ENCODE results near the gene MDC1. TPM values are rescaled to one million over a fixed set of nuclear protein-coding genes. Genes with fewer than 3 reads are reported as not detected.
A peak's percentile ranks its signal among the peaks of the same experiment; 100 is the strongest.

MDC1 gene
- total and polyA plus RNA-seq, 2 of the 13 experiments (the other 11 are each of a cell fraction or from before 2014, with no cell fraction given) = 8.4 to 14.0 TPM

DNA sequence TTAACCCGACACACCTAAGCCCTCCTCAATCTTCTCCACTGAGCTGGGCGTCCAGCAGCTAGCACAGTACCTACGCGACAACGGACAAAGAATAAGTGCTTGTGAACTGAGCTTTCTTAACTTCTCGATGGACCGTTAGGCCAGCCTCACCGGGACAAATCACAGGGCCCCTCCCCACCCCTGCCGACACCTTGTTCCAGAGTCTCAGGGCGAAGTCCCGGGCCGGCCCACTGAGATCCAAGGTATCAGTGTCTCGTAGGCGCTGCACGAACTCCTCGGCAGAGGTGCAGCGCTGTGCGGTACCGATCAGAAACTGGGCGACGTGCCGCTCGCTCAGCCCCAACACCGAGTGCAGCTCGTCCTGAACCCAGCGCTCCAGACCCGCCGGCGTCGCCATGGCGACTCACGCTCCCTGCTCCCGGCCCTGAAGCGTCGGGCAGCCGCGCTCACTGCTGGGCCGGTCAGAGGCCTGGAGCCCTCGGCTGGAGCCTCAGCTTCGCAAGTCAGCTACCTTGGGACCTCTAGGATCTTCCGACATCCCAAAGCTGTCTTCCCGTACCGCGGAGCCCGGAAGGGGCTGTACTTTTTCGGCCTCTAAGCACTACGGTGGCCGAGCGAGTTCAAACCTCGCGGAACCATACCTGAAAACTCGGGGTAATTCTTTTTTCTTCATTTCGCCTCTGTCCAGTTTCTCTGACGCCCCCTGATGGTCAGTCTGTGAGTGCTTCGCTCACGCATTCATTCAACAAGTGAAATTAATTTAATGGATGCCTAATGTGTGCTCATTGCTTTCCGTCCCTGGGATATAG lies 44.4 kb downstream of the MDC1 start, which contains the start of gene DHX16 (continued):
- TF ChIP-seq, protein P1, sequence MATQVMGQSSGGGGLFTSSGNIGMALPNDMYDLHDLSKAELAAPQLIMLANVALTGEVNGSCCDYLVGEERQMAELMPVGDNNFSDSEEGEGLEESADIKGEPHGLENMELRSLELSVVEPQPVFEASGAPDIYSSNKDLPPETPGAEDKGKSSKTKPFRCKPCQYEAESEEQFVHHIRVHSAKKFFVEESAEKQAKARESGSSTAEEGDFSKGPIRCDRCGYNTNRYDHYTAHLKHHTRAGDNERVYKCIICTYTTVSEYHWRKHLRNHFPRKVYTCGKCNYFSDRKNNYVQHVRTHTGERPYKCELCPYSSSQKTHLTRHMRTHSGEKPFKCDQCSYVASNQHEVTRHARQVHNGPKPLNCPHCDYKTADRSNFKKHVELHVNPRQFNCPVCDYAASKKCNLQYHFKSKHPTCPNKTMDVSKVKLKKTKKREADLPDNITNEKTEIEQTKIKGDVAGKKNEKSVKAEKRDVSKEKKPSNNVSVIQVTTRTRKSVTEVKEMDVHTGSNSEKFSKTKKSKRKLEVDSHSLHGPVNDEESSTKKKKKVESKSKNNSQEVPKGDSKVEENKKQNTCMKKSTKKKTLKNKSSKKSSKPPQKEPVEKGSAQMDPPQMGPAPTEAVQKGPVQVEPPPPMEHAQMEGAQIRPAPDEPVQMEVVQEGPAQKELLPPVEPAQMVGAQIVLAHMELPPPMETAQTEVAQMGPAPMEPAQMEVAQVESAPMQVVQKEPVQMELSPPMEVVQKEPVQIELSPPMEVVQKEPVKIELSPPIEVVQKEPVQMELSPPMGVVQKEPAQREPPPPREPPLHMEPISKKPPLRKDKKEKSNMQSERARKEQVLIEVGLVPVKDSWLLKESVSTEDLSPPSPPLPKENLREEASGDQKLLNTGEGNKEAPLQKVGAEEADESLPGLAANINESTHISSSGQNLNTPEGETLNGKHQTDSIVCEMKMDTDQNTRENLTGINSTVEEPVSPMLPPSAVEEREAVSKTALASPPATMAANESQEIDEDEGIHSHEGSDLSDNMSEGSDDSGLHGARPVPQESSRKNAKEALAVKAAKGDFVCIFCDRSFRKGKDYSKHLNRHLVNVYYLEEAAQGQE (IDR thresholded peaks at IDR 0.05; ENCODE audit: borderline replicate concordance in 1 of 2, low read depth in 1 of 2, low read length in 2 of 2) = peak in 1 of 2 experiments; percentile 76; a peak in 1 of 4 replicates
- TF ChIP-seq KAT2B (IDR thresholded peaks at IDR 0.05; ENCODE audit: borderline replicate concordance, low read depth, low read length) (no peak), ZNF260 (CRISPR knock-in tag; IDR thresholded peaks at IDR 0.05; ENCODE audit: borderline replicate concordance, low read depth) (no peak), PRPF4 (IDR thresholded peaks at IDR 0.05; ENCODE audit: low read depth, low read length, poor library complexity, severe bottlenecking) (no peak), ZFP62 (CRISPR knock-in tag; IDR thresholded peaks at IDR 0.05) (no peak), JARID2 (CRISPR knock-in tag; IDR thresholded peaks at IDR 0.05; ENCODE audit: insufficient replicate concordance) (peak; percentile 94), HDAC2 (CRISPR knock-in tag; IDR thresholded peaks at IDR 0.05) (peak; percentile 84), U2AF1 (optimal IDR thresholded peaks at IDR 0.05; ENCODE audit: low read depth, low read length) (peak; percentile 65), MXI1 (IDR thresholded peaks at IDR 0.05; ENCODE audit: borderline replicate concordance, low read depth, low read length) (peak; percentile 92; the same call in 2 of the 3 replicates), GATA4 (IDR thresholded peaks at IDR 0.05; ENCODE audit: borderline replicate concordance, low read depth) (no peak), ZNF766 (CRISPR knock-in tag; IDR thresholded peaks at IDR 0.05; ENCODE audit: borderline replicate concordance) (peak; percentile 70; the same call in 1 of the 2 replicates), ZNF678 (CRISPR knock-in tag; IDR thresholded peaks at IDR 0.05) (no peak), ZNF468 (CRISPR knock-in tag; IDR thresholded peaks at IDR 0.05) (0 out of 2 replicates have a peak, but pooled peaks have one; percentile 8), EP300 (IDR thresholded peaks at IDR 0.05; ENCODE audit: low read depth in 2 of 2, low read length in 2 of 2) (peak in 1 of 2 experiments; percentile 53; a peak in 3 of 4 replicates), EP300 (CRISPR knock-in tag; IDR thresholded peaks at IDR 0.05; ENCODE audit: borderline replicate concordance) (no peak; the same call in 1 of the 2 replicates), KLF15 (CRISPR knock-in tag; IDR thresholded peaks at IDR 0.05; ENCODE audit: borderline replicate concordance) (peak; percentile 72; the same call in 1 of the 2 replicates), KDM2A (CRISPR knock-in tag; IDR thresholded peaks at IDR 0.05; ENCODE audit: borderline replicate concordance, low read depth) (peak; percentile 86), ZNF20 (CRISPR knock-in tag; IDR thresholded peaks at IDR 0.05) (no peak), ZNF205 (CRISPR knock-in tag; IDR thresholded peaks at IDR 0.05) (peak; percentile 66; the same call in 1 of the 2 replicates), SMARCE1 (IDR thresholded peaks at IDR 0.05; ENCODE audit: borderline replicate concordance) (no peak), ZNF446 (CRISPR knock-in tag; IDR thresholded peaks at IDR 0.05) (no peak), KLF11 (CRISPR knock-in tag; IDR thresholded peaks at IDR 0.05) (0 out of 2 replicates have a peak, but pooled peaks have one; percentile 25), HOXA3 (CRISPR knock-in tag; IDR thresholded peaks at IDR 0.05) (peak; percentile 75)
- TF ChIP-seq, protein P2, sequence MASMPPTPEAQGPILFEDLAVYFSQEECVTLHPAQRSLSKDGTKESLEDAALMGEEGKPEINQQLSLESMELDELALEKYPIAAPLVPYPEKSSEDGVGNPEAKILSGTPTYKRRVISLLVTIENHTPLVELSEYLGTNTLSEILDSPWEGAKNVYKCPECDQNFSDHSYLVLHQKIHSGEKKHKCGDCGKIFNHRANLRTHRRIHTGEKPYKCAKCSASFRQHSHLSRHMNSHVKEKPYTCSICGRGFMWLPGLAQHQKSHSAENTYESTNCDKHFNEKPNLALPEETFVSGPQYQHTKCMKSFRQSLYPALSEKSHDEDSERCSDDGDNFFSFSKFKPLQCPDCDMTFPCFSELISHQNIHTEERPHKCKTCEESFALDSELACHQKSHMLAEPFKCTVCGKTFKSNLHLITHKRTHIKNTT (CRISPR knock-in tag; IDR thresholded peaks at IDR 0.05) = no peak
- TF ChIP-seq, protein P3, sequence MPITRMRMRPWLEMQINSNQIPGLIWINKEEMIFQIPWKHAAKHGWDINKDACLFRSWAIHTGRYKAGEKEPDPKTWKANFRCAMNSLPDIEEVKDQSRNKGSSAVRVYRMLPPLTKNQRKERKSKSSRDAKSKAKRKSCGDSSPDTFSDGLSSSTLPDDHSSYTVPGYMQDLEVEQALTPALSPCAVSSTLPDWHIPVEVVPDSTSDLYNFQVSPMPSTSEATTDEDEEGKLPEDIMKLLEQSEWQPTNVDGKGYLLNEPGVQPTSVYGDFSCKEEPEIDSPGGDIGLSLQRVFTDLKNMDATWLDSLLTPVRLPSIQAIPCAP (CRISPR knock-in tag; IDR thresholded peaks at IDR 0.05; ENCODE audit: low read depth) = no peak

Measured in HepG2 (cell line).